Endothelial cell of umbilical vein (primary cell): ENCODE results near the gene HERC5.

Experiments used
- CTCF ChIP-seq, 2 donors: IDR thresholded peaks; 1 replicate in 1 of 2; 2 replicates in 1 of 2; pipeline ENCODE4 v1.5.1; 2011; ENCODE audit warnings: low read length in 2 of 2, mild to moderate bottlenecking in 2 of 2, moderate library complexity in 2 of 2, control low read depth in 1 of 2, inconsistent platforms in 1 of 2, low read depth in 1 of 2; ENCODE audit not compliant: insufficient read depth in 1 of 2; ENCODE audit errors: extremely low read depth in 1 of 2
- EZH2 ChIP-seq: IDR thresholded peaks from 2 replicates; pipeline ENCODE4 v1.6.1; 2012; ENCODE audit warnings: borderline replicate concordance, low read depth, mild to moderate bottlenecking, moderate library complexity, low read length, inconsistent platforms; ENCODE audit not compliant: severe bottlenecking
- FOS ChIP-seq: IDR thresholded peaks from 2 replicates; pipeline ENCODE4 v1.6.1; 2011; ENCODE audit warnings: mild to moderate bottlenecking, low read length, moderate library complexity, borderline replicate concordance; ENCODE audit not compliant: insufficient read depth
- GATA2 ChIP-seq: IDR thresholded peaks from 2 replicates; pipeline ENCODE4 v1.7.0; 2011; ENCODE audit warnings: low read depth, mild to moderate bottlenecking, moderate library complexity, mixed read lengths, low read length; ENCODE audit not compliant: insufficient read length, insufficient read depth
- JUN ChIP-seq: IDR thresholded peaks from 2 replicates; pipeline ENCODE4 v1.6.1; 2011; ENCODE audit warnings: borderline replicate concordance, low read depth; ENCODE audit not compliant: insufficient read length, insufficient read depth
- MAX ChIP-seq: IDR thresholded peaks from 2 replicates; pipeline ENCODE4 v1.6.1; 2011; ENCODE audit not compliant: insufficient read depth, insufficient read length
- MYC ChIP-seq: IDR thresholded peaks from one replicate; pipeline ENCODE4 v1.6.1; 2011; ENCODE audit warnings: mild to moderate bottlenecking, low read depth, low read length
- POLR2A ChIP-seq: IDR thresholded peaks from 2 replicates; pipeline ENCODE4 v1.6.1; 2012; ENCODE audit warnings: low read depth, mild to moderate bottlenecking, control low read depth, low read length
- POLR2AphosphoS5 ChIP-seq: IDR thresholded peaks from 2 replicates; pipeline ENCODE4 v1.6.1; 2012; ENCODE audit warnings: low read depth, mild to moderate bottlenecking, control low read depth, low read length, moderate library complexity; ENCODE audit not compliant: insufficient read depth

GRCh38 chr4:88451205-88451604, 5.7 kb upstream of the HERC5 start:
- TF ChIP-seq CTCF (IDR thresholded peaks at IDR 0.05; ENCODE audit: extremely low read depth in 1 of 2, insufficient read depth in 1 of 2, low read depth in 1 of 2, low read length in 2 of 2) (no peak), JUN (no peak), POLR2A (no peak), EZH2 (no peak), POLR2AphosphoS5 (no peak), MAX (no peak), FOS (no peak), MYC (no peak), GATA2 (no peak)
